Measurements from ENCODE around the gene AMIGO2.
"Not testable (repeated sequence)": the region's sequence is repeated elsewhere in the genome, so short reads cannot be mapped to it uniquely, and the experiment has no call there.

AMIGO2 gene

DNA sequence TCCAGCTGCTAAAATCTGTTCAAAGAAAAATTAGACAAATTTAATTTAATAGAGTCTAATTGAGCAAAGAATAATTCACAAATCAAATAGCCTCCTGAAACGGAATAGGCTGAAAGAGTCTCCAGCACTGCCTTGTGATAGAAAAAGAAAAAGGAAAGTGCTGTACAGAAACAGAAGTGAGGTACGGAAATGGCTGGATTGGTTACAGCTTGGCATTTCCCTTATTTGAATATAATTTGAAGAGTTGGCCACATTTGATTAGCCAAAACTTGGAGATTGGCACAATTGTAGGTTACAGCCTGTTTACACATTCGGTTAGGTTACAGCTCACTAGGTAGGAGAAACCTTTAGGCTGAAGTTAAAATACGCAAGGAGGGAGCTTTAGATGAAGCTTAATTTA lies 25.1 kb downstream of the AMIGO2 start:
- POLR2A ChIA-PET (ENCODE audit: low non-redundant PET): no interaction called here
- DNase-seq (ENCODE audit: low spot score): no peak
- CTCF ChIA-PET: interaction anchor here (0.7 kb wide), 1 partner anchor 372 kb away, joined by 3 read pairs; no protein-coding TSS in a partner anchor

DNA sequence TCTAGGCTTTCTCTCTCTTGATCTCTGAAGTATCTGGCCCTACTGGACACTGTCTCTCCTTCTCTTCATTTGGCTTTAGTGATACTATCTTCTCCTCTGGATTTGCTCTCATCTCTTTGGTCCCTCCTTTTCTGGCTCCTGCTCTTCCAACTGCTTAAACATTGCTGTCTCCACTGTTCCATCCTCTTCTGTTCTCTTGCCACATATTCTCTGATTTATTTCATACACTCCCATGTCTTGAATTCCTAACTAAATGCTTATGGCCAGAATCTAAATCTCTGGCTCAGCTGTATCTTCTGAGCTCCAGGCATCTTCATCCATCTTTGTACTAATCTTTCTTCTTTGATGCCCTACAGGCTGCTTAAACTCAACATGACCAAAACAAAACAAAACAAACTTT lies 25.8 kb downstream of the AMIGO2 start:
- CTCF ChIA-PET: interaction anchor here (1.4 kb wide), 1 partner anchor 17 kb away, joined by 5 read pairs; no protein-coding TSS in a partner anchor
- POLR2A ChIA-PET (ENCODE audit: low non-redundant PET): no interaction called here
- no peak overlapping the region for H3K27ac ChIP-seq
- DNase-seq (ENCODE audit: low spot score): no peak
- TF ChIP-seq, protein P1, sequence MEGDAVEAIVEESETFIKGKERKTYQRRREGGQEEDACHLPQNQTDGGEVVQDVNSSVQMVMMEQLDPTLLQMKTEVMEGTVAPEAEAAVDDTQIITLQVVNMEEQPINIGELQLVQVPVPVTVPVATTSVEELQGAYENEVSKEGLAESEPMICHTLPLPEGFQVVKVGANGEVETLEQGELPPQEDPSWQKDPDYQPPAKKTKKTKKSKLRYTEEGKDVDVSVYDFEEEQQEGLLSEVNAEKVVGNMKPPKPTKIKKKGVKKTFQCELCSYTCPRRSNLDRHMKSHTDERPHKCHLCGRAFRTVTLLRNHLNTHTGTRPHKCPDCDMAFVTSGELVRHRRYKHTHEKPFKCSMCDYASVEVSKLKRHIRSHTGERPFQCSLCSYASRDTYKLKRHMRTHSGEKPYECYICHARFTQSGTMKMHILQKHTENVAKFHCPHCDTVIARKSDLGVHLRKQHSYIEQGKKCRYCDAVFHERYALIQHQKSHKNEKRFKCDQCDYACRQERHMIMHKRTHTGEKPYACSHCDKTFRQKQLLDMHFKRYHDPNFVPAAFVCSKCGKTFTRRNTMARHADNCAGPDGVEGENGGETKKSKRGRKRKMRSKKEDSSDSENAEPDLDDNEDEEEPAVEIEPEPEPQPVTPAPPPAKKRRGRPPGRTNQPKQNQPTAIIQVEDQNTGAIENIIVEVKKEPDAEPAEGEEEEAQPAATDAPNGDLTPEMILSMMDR (conservative IDR thresholded peaks at IDR 0.05; ENCODE audit: low read depth): no peak

More for the DNA sequence above, 25.1 kb downstream of the AMIGO2 start:
- H3K27ac ChIP-seq: no peak overlapping the region
- TF ChIP-seq, protein P1 (conservative IDR thresholded peaks at IDR 0.05; ENCODE audit: low read depth): no peak

DNA sequence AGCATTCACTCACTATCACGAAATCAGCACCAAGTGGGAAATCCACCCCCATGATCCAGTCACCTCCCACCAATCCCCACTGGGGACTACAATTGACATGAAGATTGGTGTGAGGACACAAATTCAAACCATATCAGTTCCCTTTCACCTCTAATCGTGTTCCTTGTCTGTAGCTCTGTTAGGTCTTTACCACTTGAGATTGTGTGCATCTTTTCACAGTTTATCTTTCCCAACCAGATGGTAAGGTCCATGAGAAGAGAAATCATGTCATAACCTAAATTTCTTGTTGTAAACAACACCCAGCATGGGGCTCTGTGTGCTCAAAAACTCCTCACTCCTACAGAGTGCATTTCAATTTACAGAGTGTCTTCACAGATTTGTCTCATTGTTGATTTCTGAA lies 27.5 kb downstream of the AMIGO2 start:
- POLR2A ChIA-PET (ENCODE audit: low non-redundant PET): no interaction called here
- no peak for DNase-seq (ENCODE audit: low spot score)
- CTCF ChIA-PET: no interaction called here
- no peak overlapping the region for H3K27ac ChIP-seq
- TF ChIP-seq, protein P1 (conservative IDR thresholded peaks at IDR 0.05; ENCODE audit: low read depth): no peak

DNA sequence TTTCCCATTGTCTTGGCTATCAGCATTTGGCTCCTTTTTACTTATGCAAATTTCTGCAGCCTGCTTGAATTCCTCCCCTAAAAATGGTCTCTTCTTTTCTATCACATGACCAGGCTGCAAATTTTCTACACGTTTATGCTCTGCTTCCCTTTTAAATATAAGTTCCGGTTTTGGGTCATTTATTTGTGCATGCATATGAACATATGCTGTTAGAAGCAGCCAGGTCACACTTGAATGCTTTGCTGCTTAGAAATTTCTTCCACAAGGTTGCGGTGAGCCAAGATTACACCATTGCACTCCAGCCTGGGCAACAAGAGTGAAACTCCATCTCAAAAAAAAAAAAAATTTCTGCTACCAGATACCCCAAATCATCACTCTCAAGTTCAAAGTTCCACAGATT lies 28.5 kb downstream of the AMIGO2 start:
- DNase-seq (ENCODE audit: low spot score); POLR2A ChIA-PET (ENCODE audit: low non-redundant PET); H3K27ac ChIP-seq: not testable (repeated sequence)
- CTCF ChIA-PET: interaction anchor here (0.9 kb wide), 1 partner anchor 19 kb away, joined by 3 read pairs; no protein-coding TSS in a partner anchor

DNA sequence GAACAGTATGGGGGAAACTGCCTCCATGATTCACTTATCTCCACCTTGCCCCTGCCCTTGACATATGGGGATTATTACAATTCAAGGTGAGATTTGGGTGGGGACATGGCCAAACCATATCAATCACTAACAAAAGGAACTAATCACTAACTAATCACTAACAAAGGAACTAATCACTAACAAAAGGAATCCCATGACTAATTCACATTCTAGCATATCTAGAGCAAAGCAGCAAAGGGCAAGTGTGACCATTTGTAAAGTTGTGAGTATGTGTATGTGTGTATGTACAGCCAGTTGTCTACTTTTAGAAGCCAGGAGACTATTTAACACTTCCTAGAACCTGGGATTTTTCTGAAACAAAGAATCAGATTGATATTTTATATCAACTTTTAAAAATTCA lies 31.2 kb downstream of the AMIGO2 start:
- POLR2A ChIA-PET (ENCODE audit: low non-redundant PET): no interaction called here
- DNase-seq (ENCODE audit: low spot score): no peak
- TF ChIP-seq, protein P1 (conservative IDR thresholded peaks at IDR 0.05; ENCODE audit: low read depth): no peak
- no peak overlapping the region for H3K27ac ChIP-seq
- CTCF ChIA-PET: no interaction called here

DNA sequence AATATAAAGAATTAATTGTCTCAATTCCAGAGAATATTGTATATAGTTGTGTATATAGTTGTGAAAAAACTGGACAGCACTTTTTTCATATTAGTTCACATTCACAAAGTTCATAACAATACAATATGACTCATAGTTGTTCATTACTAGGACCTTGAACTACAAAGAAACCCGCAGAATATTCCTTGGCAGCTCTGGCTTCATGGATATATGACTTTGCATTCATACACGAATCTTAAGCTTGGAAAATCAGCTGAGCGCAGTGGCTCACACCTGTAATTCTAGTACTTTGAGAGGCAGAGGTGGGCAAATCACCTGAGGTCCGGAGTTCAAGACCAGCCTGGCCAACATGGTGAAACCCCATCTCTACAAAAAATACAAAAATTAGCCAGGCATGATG lies 38.4 kb downstream of the AMIGO2 start:
- H3K27ac ChIP-seq: no peak overlapping the region
- ChIA-PET POLR2A (ENCODE audit: low non-redundant PET) (no interaction called here), CTCF (interaction anchor here (0.7 kb wide), 1 partner anchor 367 kb away, joined by 3 read pairs; no protein-coding TSS in a partner anchor)
- DNase-seq (ENCODE audit: low spot score): no peak
- TF ChIP-seq, protein P1 (conservative IDR thresholded peaks at IDR 0.05; ENCODE audit: low read depth): no peak

DNA sequence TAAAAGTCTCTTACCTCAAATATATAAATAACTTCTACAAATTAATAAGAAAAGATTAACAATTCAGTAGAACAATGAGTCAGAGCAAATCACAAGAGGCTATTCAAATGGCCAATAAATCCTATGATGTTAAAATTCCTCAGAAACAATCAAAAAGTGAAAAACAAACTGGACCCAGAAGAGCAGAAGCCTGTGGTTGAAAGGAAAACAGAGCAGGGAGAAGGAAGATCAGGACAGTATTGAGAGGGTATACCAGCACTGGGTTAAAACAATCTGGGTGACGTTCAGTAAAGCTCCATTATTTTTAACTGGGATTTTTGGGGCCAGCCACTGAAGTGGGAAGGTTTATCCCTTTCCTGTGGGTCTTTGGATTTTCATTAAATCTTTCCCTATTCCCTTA lies 40.0 kb downstream of the AMIGO2 start:
- POLR2A ChIA-PET (ENCODE audit: low non-redundant PET): no interaction called here
- H3K27ac ChIP-seq: no peak overlapping the region
- DNase-seq (ENCODE audit: low spot score): no peak
- CTCF ChIA-PET: no interaction called here
- TF ChIP-seq, protein P1 (conservative IDR thresholded peaks at IDR 0.05; ENCODE audit: low read depth): no peak

All from RWPE1 (cell line).